ENCODE data around the gene SSX2IP. TPM values are rescaled to one million over a fixed set of nuclear protein-coding genes. Genes with fewer than 3 reads are reported as not detected.
"Not testable (repeated sequence)": the region's sequence is repeated elsewhere in the genome, so short reads cannot be mapped to it uniquely, and the experiment has no call there.

The SSX2IP gene
- total and polyA plus RNA-seq, 9 of the 15 experiments (the other 6 are each of a cell fraction or from before 2014, with no cell fraction given): 20.6 to 96.7 (median 61.7) TPM

GRCh38 chr1:84639731-84640130 is 50.5 kb downstream of the SSX2IP start (continued):
- TF ChIP-seq CHAMP1 (IDR thresholded peaks at IDR 0.05): peak; percentile 58; the same call in 1 of the 2 replicates
- peak; percentile 74 for TF ChIP-seq EP300 (IDR thresholded peaks at IDR 0.05; ENCODE audit: low read length)
- TF ChIP-seq PBX2 (CRISPR knock-in tag; IDR thresholded peaks at IDR 0.05; ENCODE audit: low read depth); NR2C1 (IDR thresholded peaks at IDR 0.05); FOXM1 (CRISPR knock-in tag; IDR thresholded peaks at IDR 0.05; ENCODE audit: low read depth): not testable (repeated sequence)
- TF ChIP-seq PBX2 (tag; conservative IDR thresholded peaks at IDR 0.05; ENCODE audit: low read depth): 0 out of 2 replicates have a peak, but pooled peaks have one; percentile 17
- TF ChIP-seq SOX6 (IDR thresholded peaks at IDR 0.05): peak; percentile 68; the same call in 1 of the 2 replicates
- 0 out of 2 replicates have a peak, but pooled peaks have one; percentile 17 for TF ChIP-seq NR2C1 (tag; IDR thresholded peaks at IDR 0.05)
- peak; percentile 74 for TF ChIP-seq DPF2 (IDR thresholded peaks at IDR 0.05)
- TF ChIP-seq STAT5A (IDR thresholded peaks at IDR 0.05; ENCODE audit: borderline replicate concordance, low read length): peak; percentile 67; the same call in 1 of the 2 replicates
- TF ChIP-seq PML (IDR thresholded peaks at IDR 0.05; ENCODE audit: low read length): peak; percentile 61; the same call in 1 of the 2 replicates
- peak; percentile 16 for TF ChIP-seq CCNT2 (IDR thresholded peaks at IDR 0.05; ENCODE audit: borderline replicate concordance, extremely low read depth, insufficient read length, low read depth, low read length)
- TF ChIP-seq FOXM1 (IDR thresholded peaks at IDR 0.05; ENCODE audit: low read depth): peak; percentile 48; the same call in 1 of the 2 replicates

Data from K562 (cell line).